Lower lobe of right lung (tissue), 2 donors: ENCODE measurements around the gene PNMA6F. TPM values are rescaled to one million over a fixed set of nuclear protein-coding genes. Genes with fewer than 3 reads are reported as not detected.
"Not testable (repeated sequence)": the region's sequence is repeated elsewhere in the genome, so short reads cannot be mapped to it uniquely, and the experiment has no call there.

ENCODE experiments used
- ATAC-seq, 2 donors: fragments of 200-7000 bp; cut with Tn5 transposase; one replicate each; pipeline ENCODE4 v1.9.1; 2020 to 2022; ENCODE audit warnings: mild to moderate bottlenecking in 2 of 2, moderate library complexity in 2 of 2
- DNase-seq: peaks from one replicate; pipeline ENCODE4 v3.0.0-alpha.2; 2020
- H3K27ac ChIP-seq: fragments of 200-600 bp; one replicate; pipeline ENCODE4 v1.8.0; 2022
- H3K27me3 ChIP-seq: fragments of 200-600 bp; one replicate; pipeline ENCODE4 v1.8.0; 2022; ENCODE audit warnings: low read depth
- H3K36me3 ChIP-seq: fragments of 200-600 bp; one replicate; pipeline ENCODE4 v1.8.0; 2022; ENCODE audit warnings: mild to moderate bottlenecking
- H3K4me1 ChIP-seq: fragments of 200-600 bp; one replicate; pipeline ENCODE4 v1.8.0; 2022
- H3K4me3 ChIP-seq: fragments of 200-600 bp; one replicate; pipeline ENCODE4 v1.8.0; 2022; ENCODE audit warnings: mild to moderate bottlenecking
- H3K9me3 ChIP-seq: fragments of 200-600 bp; one replicate; pipeline ENCODE4 v1.8.0; 2022
- CTCF ChIP-seq: fragments of 200-600 bp; IDR thresholded peaks from one replicate; pipeline ENCODE4 v1.8.0; 2022; ENCODE audit warnings: antibody characterized with exemption, mild to moderate bottlenecking
- intact Hi-C: fragments of 100-400 bp; cut with DNase I; formaldehyde crosslinking; loops from one replicate; pipeline ENCODE4 v1.11.0; 2022
- total RNA-seq: library from RNA; stranded (reverse); fragmentation: NEBNext Ultra II Directional; extraction: Animal tissue kit (Norgen Biotek cat#: 25700); gene quantifications from one replicate; pipeline ENCODE4 v1.2.1, GENCODE V29; 2021
- donor health status: DM: no; HTN: yes; CAD: no; lungs with severe emphysema.

PNMA6F gene
- total RNA-seq, 1 donor from 2014 or later = not detected

- intact Hi-C loops = no loop called here
- DNase-seq (no peak), ATAC-seq (peak in 1 of 2 donors; percentile 10)
- Histone ChIP-seq H3K27me3 (no peaks in the 10 kb centered on the region), H3K4me1 (peaks cover 7% of the 10 kb centered on the region), H3K4me3 (peak overlapping the region; percentile 62), H3K9me3 (no peaks in the 10 kb centered on the region), H3K36me3 (peaks cover 9% of the 10 kb centered on the region), H3K27ac (peak overlapping the region; percentile 76)
- no peak for TF ChIP-seq CTCF
These were observed 13.2 kb upstream of the PNMA6F start for GRCh38 chrX:153334654-153335295.

DNA sequence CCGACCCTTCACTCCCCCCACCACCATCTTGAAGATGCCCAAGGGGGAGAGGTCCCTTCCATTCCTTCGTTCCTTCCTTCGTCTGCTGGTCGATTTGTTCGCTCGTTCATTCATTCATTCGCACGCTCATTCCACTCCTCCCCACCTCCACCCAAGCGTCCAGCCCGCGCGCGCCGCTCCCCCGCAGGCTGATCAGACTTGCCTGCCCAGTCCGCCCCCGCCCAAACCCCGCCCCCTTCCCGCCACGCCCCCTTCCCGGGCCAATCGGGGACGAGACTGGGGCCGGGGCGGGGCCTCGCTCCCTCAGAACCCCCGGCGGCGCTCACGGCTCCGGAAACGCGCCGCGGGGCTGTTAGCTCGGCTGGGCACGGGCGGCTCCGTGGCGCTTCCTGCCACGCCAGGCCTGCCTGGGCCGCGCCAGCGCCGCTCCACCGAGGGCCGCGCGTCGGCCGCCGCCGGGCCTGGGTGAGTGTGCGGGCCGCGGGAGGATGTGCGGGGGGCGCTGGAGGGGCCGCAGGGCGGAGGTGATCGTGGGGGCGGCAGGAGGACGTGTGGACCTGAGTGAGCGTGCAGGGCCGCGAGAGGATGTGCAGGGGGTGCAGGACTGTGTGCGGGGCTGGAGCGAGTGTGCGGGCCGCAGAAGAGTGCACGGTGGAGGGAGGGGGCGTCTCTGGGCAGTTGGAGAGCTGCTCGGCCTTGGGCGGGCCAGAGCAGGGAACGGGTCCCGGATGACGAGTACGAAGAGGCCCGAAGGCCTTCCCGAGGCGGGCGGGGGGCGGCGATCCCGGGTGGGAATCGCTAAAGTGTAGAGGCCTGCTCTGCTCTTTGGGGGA lies 12.5 kb upstream of the PNMA6F start, which contains the start of gene ZNF275:
Gene ZNF275, plus strand, starts transcription at position 333 of the 833 bp plus-strand sequence. CDS start 2,527 bp downstream, outside the sequence.
- peaks cover 7% of the 10 kb centered on the region for H3K4me1 ChIP-seq
- H3K36me3 ChIP-seq = peaks cover 9% of the 10 kb centered on the region
- intact Hi-C loops = no loop called here
- peak within 1 kb of the TSS; percentile 62 for H3K4me3 ChIP-seq
- no peaks in the 10 kb centered on the region for H3K9me3 ChIP-seq
- DNase-seq = peak; percentile 80
- peak within 1 kb of the TSS; percentile 76 for H3K27ac ChIP-seq
- no peaks in the 10 kb centered on the region for H3K27me3 ChIP-seq
- no peak for TF ChIP-seq CTCF
- peak; percentile 98 to 100 for ATAC-seq

DNA sequence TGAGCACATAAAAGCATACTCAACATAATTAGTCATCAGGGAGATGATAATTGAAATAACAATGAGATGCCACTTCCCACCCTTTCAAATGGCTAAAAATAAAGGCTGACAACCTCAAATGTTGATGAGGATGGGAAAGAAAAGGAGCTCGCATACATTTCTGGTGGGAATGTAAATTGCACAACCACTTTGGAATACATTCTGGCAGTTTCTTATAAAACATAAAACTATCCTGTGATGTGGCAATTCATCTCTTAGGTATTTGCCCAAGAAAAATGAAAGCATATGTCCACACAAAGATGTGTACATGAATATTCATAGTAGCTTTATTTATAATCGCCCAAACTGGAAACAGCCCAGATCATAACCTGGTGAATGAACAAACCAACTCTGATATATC lies 11.7 kb upstream of the PNMA6F start:
- intact Hi-C loops = no loop called here
- no peak for TF ChIP-seq CTCF
- H3K9me3 ChIP-seq = no peaks in the 10 kb centered on the region
- no peak overlapping the region for H3K27ac ChIP-seq
- H3K4me1 ChIP-seq = peaks cover 7% of the 10 kb centered on the region
- DNase-seq = no peak
- ATAC-seq = no peak
- peaks cover 9% of the 10 kb centered on the region for H3K36me3 ChIP-seq
- H3K27me3 ChIP-seq = no peaks in the 10 kb centered on the region
- H3K4me3 ChIP-seq = peak overlapping the region; percentile 62

GRCh38 chrX:153327561-153327960 lies 6.0 kb upstream of the PNMA6F start:
- H3K4me1 ChIP-seq = no peaks in the 10 kb centered on the region
- DNase-seq (no peak), ATAC-seq (no peak)
- no peak overlapping the region for H3K4me3 ChIP-seq
- no peak overlapping the region for H3K27ac ChIP-seq
- H3K9me3 ChIP-seq = no peaks in the 10 kb centered on the region
- H3K36me3 ChIP-seq = no peaks in the 10 kb centered on the region
- H3K27me3 ChIP-seq = no peaks in the 10 kb centered on the region
- TF ChIP-seq CTCF = no peak
- intact Hi-C loops = no loop called here

DNA sequence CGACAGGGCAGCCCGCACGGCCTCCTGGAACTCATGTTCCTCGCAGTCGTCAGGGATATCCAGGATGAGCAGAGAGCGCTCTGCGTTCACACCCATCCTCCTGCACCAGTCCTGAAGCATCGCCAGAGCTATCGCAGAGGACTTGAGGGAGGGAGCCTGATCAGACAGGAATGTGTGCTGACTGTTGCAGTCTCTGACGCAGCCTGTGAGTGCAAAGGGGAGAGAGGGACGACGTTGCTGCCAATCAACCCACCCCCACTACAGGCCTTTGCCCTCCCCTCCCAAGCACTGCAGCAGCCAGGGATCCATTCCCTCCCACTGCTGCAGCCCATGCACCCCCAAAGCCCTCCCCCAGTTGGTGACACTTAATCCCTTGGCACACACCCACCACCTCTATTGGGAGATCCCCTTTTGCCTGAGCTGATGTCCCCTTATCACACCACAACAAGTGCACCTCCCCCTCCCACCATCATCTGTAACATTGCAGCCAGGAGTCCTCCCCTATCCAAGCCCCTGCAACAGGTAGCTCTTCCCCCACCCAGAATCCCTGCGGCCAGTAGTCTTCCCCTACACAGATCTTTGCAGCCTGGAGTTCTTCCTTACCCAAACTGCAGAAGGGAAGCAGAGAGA lies 897 bp downstream of the PNMA6F start:
- no peaks in the 10 kb centered on the region for H3K36me3 ChIP-seq
- ATAC-seq (no peak), DNase-seq (no peak)
- H3K9me3 ChIP-seq = no peaks in the 10 kb centered on the region
- H3K27me3 ChIP-seq = peaks cover 6% of the 10 kb centered on the region
- no peak overlapping the region for H3K27ac ChIP-seq
- intact Hi-C loops = no loop called here
- no peaks in the 10 kb centered on the region for H3K4me1 ChIP-seq
- TF ChIP-seq CTCF = no peak
- no peak overlapping the region for H3K4me3 ChIP-seq

- H3K36me3 ChIP-seq, DNase-seq, H3K9me3 ChIP-seq, H3K27ac ChIP-seq, intact Hi-C loops, ATAC-seq, H3K4me3 ChIP-seq, H3K27me3 ChIP-seq, H3K4me1 ChIP-seq: not testable (repeated sequence)
These were observed 1.5 kb downstream of the PNMA6F start for GRCh38 chrX:153320047-153320443.
